Natural killer cell (primary cell): Measurements from ENCODE around the gene C2. TPM values are rescaled to one million over a fixed set of nuclear protein-coding genes. Genes with fewer than 3 reads are reported as not detected.

Experiments used
- ATAC-seq, 3 donors: fragments of 150-1000 bp in 2 of 3; fragments of 200-7000 bp in 1 of 3; cut with Tn5 transposase; 1 replicate in 1 of 3; 2 replicates in 2 of 3; pipeline ENCODE4 v1.10.0; 2021; ENCODE audit warnings: mild to moderate bottlenecking in 2 of 3, moderate library complexity in 2 of 3
- DNase-seq, 2 donors: peaks; one replicate each; pipeline versions ENCODE4 v3.0.0 to v3.0.0-alpha.2; 2013 to 2021; ENCODE audit warnings: mixed read lengths in 1 of 2
- H3K27ac ChIP-seq: one replicate; pipeline ENCODE4 v1.5.1; 2013; ENCODE audit warnings: mild to moderate bottlenecking, low read length
- H3K27me3 ChIP-seq: one replicate; pipeline ENCODE4 v1.6.1; 2013; ENCODE audit warnings: low read length; ENCODE audit not compliant: control insufficient read depth, insufficient read depth
- H3K36me3 ChIP-seq: one replicate; pipeline ENCODE4 v1.6.1; 2013; ENCODE audit warnings: low read length; ENCODE audit not compliant: control insufficient read depth, insufficient read depth
- H3K4me1 ChIP-seq: one replicate; pipeline ENCODE4 v1.6.1; 2013; ENCODE audit warnings: low read length; ENCODE audit not compliant: control insufficient read depth, insufficient read depth
- H3K4me3 ChIP-seq: one replicate; pipeline ENCODE4 v1.5.1; 2013; ENCODE audit warnings: low read length
- H3K9me3 ChIP-seq: one replicate; pipeline ENCODE4 v1.6.1; 2013; ENCODE audit warnings: low read length; ENCODE audit not compliant: control insufficient read depth, insufficient read depth
- H3K27ac Mint-ChIP-seq, 2 donors: one replicate each; pipeline ENCODE4 v1.8.0; 2022; ENCODE audit warnings: mild to moderate bottlenecking in 2 of 2, mixed read lengths in 2 of 2, moderate library complexity in 1 of 2
- H3K27me3 Mint-ChIP-seq, 2 donors: one replicate each; pipeline ENCODE4 v1.8.0; 2022; ENCODE audit warnings: low read depth in 2 of 2, mixed read lengths in 2 of 2
- H3K36me3 Mint-ChIP-seq: one replicate; pipeline ENCODE4 v1.8.0; 2022; ENCODE audit warnings: mixed read lengths
- H3K4me1 Mint-ChIP-seq, 2 donors: one replicate each; pipeline ENCODE4 v1.8.0; 2022; ENCODE audit warnings: mixed read lengths in 2 of 2
- H3K4me3 Mint-ChIP-seq: one replicate; pipeline ENCODE4 v1.8.0; 2022; ENCODE audit warnings: mild to moderate bottlenecking, moderate library complexity, mixed read lengths
- H3K9me3 Mint-ChIP-seq, 2 donors: one replicate each; pipeline ENCODE4 v1.8.0; 2022; ENCODE audit warnings: mixed read lengths in 2 of 2
- CTCF ChIP-seq: fragments of 200-600 bp; IDR thresholded peaks from one replicate; pipeline ENCODE4 v1.8.0; 2022; ENCODE audit warnings: antibody characterized with exemption
- WGBS: methylation state at CpG from one replicate; pipeline ENCODE4 v1.1.7; 2013; ENCODE audit warnings: missing lambda C conversion rate; ENCODE audit not compliant: insufficient coverage; 5-methylcytosine and 5-hydroxymethylcytosine counted together
- intact Hi-C: fragments of 100-400 bp; cut with micrococcal nuclease; formaldehyde crosslinking; loops from one replicate; pipeline ENCODE4 v1.14.2; 2022
- total RNA-seq, 4 donors: library from RNA; stranded (reverse); fragments of 120-200 nt in 1 of 4; gene quantifications; one replicate each; pipeline versions ENCODE4 v1.2.3 to v1.2.4, GENCODE V29; 2013 to 2022

C2 gene
- total RNA-seq, 3 donors from 2014 or later (not counting 1 experiment from before 2014, with no cell fraction given) = 0.55 to 1.3 (median 1.0) TPM

DNA sequence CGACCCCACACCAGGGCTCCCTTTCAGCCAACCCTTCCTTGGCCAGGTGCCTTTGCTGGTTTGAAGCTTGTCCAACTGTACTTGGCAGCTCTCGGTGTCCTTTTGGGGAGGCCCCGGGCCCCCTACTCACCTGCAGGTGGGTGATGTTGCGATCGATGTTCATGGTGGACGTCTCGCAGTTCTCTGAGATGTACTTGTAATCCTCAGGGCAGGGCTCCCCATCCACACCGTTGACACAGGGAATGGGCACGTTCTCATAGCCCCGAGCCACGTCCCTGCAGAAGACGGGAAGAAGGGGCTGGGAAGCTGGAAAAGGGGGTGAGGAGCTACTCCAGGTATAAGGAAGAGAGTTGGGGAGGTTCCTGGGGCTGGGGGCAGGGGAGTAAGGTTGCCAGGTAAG, 43.8 kb upstream of the C2 start:
- H3K27me3 ChIP-seq = no peaks in the 10 kb centered on the region
- Mint-ChIP-seq H3K27ac (no peak overlapping the region), H3K9me3 (no peaks in the 10 kb centered on the region), H3K36me3 (peaks cover 17% of the 10 kb centered on the region), H3K4me3 (no peak overlapping the region), H3K27me3 (no peaks in the 10 kb centered on the region), H3K4me1 (peaks cover 0 to 10% of the 10 kb centered on the region in 2 donors)
- no peaks in the 10 kb centered on the region for H3K9me3 ChIP-seq
- intact Hi-C loops = no loop called here
- H3K4me3 ChIP-seq = no peak overlapping the region
- DNase-seq (no peak), ATAC-seq (no peak)
- peaks cover 72% of the 10 kb centered on the region for H3K36me3 ChIP-seq
- H3K27ac ChIP-seq = no peak overlapping the region
- TF ChIP-seq CTCF = no peak
- no peaks in the 10 kb centered on the region for H3K4me1 ChIP-seq
- 97% methylated on average over 12 of the region's 12 CpGs for WGBS

DNA sequence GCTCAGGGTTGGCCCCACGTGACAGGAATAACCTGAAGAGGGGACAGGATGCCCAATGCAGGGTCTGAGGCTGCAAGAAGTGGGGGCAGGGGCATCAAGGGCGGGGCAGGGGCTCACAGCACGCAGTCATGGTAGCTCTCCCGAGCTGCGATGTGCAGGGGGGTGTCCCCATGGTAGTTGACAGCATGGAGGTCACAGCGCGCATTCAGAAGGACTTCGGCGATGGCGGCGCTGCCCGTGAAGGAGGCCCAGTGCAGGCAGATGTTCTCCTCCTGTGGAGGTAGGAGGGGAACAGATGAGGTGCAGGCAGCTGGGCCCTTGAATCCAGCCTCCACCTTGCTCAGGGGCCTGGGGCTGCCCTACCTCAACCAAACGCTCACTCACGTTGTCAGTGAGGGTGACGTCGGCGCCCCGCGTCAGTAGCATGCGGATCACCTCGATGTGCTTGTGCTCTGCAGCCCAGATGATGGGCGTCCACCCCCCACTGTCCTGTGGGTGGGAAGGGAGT, 42.9 kb upstream of the C2 start:
- no peaks in the 10 kb centered on the region for H3K27me3 Mint-ChIP-seq
- no peaks in the 10 kb centered on the region for H3K9me3 Mint-ChIP-seq

GRCh38 chr6:31886541-31886991, 41.0 kb upstream of the C2 start:
- Mint-ChIP-seq H3K27me3 (no peaks in the 10 kb centered on the region), H3K27ac (no peak overlapping the region), H3K9me3 (no peaks in the 10 kb centered on the region), H3K4me1 (no peaks in the 10 kb centered on the region), H3K4me3 (no peak overlapping the region), H3K36me3 (peaks cover 17% of the 10 kb centered on the region)
- ATAC-seq (no peak), DNase-seq (no peak)
- Histone ChIP-seq H3K9me3 (no peaks in the 10 kb centered on the region), H3K27me3 (no peaks in the 10 kb centered on the region), H3K4me1 (no peaks in the 10 kb centered on the region), H3K36me3 (peaks cover 70% of the 10 kb centered on the region), H3K4me3 (no peak overlapping the region), H3K27ac (no peak overlapping the region)
- WGBS = 97% methylated on average over 18 of the region's 18 CpGs
- intact Hi-C loops = no loop called here
- TF ChIP-seq CTCF = no peak

More for the DNA sequence above, 42.9 kb upstream of the C2 start:
- WGBS = 98% methylated on average over 22 of the region's 22 CpGs
- Mint-ChIP-seq H3K27ac (no peak overlapping the region), H3K4me3 (no peak overlapping the region), H3K4me1 (peaks cover 0 to 5% of the 10 kb centered on the region in 2 donors), H3K36me3 (peaks cover 17% of the 10 kb centered on the region)
- H3K4me3 ChIP-seq = no peak overlapping the region
- intact Hi-C loops = no loop called here
- no peak for DNase-seq
- H3K36me3 ChIP-seq = peaks cover 78% of the 10 kb centered on the region
- ATAC-seq = no peak
- no peak for TF ChIP-seq CTCF
- H3K9me3 ChIP-seq = no peaks in the 10 kb centered on the region
- H3K27me3 ChIP-seq = no peaks in the 10 kb centered on the region
- H3K4me1 ChIP-seq = no peaks in the 10 kb centered on the region
- no peak overlapping the region for H3K27ac ChIP-seq
